Left cardiac atrium (tissue), 4 donors: ENCODE measurements around the gene RAD51B. TPM values are rescaled to one million over a fixed set of nuclear protein-coding genes. Genes with fewer than 3 reads are reported as not detected.
A peak's percentile ranks its signal among the peaks of the same experiment; 100 is the strongest.
"Not testable (repeated sequence)": the region's sequence is repeated elsewhere in the genome, so short reads cannot be mapped to it uniquely, and the experiment has no call there.

Experiments used
- ATAC-seq, 2 donors: fragments of 200-7000 bp; cut with Tn5 transposase; one replicate each; pipeline ENCODE4 v1.9.1; 2020; ENCODE audit warnings: mild to moderate bottlenecking in 2 of 2, moderate library complexity in 2 of 2
- DNase-seq: peaks from one replicate; pipeline ENCODE4 v3.0.0-alpha.2; 2020
- intact Hi-C, 2 donors: fragments of 100-400 bp; cut with DNase I; formaldehyde crosslinking; loops; one replicate each; pipeline versions ENCODE4 v1.14.1 to v1.15.1; 2022 to 2023
- total RNA-seq, 2 donors: library from RNA; stranded (reverse); fragmentation: NEBNext Ultra II Directional; extraction: Animal tissue kit (Norgen Biotek cat#: 25700); gene quantifications; one replicate each; pipeline ENCODE4 v1.2.1, GENCODE V29; 2021
- donor health status: DM: no; HTN: yes; CAD: no.
- donor health status: DM: no; HTN: yes; CAD: no; lungs with severe emphysema.
- donor health status: DM: yes; HTN: yes; CAD: no.
- donor health status: Dilated cardiomyopathy.

The RAD51B gene
- total RNA-seq, 2 donors from 2014 or later, result 4.4 to 6.6 TPM

DNA sequence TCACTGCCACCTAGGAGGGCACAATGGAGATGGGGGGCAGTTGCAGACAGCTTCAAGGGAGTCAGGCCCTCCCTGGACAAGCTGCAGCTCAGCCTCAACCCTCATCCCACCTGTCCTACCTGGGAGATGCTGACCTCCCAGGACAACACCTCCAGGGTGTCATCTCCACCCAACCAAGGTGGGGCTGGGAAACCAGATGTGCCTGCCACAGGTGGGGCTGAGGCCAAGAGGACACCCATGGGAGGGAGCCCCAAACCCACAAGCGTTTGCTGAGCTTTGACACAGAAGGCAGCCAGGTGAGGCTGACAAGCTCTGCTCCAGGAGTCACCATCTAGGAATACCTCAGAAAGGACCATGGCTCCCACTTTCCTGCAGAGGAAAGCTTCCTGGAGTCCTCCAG, 941.8 kb downstream of the RAD51B start:
- intact Hi-C loops, result no loop called here
- ATAC-seq, result no peak
- no peak for DNase-seq

DNA sequence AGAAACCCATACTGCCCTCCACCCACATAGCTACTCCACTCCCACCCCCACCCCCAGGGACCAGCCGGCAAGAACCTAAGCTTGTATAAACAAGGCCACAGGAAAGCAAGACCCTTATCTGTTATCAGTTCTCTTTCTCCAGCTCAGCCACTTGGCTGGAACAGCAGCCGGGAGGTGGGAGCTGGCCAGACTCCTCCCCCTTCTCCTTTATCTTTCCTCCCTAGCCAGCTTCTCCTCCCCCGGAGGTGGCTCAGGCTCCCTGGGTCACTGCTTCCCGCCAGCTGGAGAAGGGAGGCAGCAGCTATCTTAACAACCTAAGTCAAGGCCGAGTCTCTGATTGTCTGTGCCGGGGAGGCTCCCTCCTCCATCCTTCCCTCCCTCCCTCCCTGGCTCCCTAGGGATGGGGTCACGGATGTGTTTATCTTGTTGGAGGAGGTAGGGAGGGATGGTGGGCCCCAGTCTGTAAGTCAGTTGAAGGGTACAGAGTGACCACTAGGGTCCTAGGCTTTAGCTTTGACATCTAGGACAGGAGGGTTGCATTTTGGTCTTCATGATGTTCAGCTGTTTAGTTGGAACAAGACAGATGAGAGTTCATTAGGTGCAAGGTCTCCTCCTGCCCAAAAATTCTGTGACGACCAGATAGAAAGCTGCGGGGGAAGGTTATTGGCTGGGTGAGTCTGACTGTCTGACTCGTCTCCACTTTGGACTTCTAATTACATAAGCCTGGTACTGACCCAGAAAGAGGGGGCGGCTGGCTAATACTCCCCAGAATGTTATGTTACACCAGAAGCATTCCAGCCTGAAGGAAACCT, 943.6 kb downstream of the RAD51B start:
- ATAC-seq, result peak; percentile 86 to 92
- DNase-seq, result peak; percentile 87
- intact Hi-C loops, result no loop called here

DNA sequence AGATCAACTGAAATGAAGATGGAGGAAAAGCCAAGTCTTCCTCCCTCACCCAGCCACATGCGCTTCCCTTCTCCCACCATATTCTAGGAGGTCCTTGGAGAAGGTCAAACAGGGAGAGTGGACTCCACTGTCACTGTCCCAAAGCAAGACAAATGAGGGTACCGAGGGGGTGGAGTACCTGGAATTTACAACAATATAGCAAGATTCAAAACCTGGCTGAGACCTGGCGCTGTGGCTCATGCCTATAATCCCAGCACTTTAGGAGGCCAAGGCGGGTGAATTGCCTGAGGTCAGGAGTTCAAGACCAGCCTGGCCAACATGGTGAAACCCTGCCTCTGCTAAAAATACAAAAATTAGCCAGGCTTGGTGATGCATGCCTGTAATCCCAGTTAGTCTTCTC, 944.3 kb downstream of the RAD51B start:
- ATAC-seq, DNase-seq, intact Hi-C loops: not testable (repeated sequence)

DNA sequence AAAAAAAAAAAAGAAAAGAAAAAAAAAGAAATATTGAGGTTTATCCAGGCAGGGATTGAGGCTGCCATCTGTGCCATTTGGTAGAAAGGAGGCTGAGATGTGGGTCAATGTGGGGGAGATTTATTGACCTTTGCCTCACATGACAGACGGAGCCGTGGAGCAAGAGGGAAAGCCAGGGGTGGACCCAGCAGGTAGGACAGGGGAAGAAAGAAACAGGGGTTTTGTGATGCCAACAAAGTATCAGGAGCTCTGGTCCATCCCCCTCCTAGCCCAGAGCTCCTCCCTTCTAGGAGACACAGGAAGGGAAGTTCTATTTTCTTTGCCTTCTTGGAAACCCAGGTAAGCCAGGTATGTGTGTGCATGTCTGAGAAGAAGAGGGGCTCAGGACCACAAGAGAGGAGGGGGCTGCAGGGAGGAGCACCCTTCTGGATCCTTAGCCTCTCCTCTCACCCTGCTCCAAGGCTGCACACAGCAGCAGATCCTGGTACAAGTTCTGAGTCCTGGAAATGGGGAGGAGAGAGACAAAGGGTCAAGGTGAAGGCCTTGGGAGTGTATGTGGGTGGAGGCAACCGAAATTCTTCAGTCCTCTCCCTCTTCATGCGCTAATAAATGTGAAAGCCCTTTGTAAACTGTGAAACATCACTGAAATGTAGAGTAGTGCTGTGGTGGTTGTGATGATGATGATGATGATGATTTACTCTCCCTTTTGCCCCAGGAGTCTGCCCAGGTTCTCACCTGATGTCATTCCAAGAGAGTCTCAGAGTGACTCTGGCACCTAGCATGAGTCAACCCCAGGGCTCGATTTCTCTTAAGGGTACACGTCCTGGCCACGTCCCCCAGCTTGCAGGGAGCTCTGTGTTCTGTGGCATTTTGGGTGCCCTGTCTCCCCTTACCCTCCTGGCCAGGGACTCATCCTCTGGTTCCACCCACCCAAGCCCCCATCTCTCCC, 947.0 kb downstream of the RAD51B start:
- no peak for DNase-seq
- no peak for ATAC-seq
- intact Hi-C loops, result no loop called here

DNA sequence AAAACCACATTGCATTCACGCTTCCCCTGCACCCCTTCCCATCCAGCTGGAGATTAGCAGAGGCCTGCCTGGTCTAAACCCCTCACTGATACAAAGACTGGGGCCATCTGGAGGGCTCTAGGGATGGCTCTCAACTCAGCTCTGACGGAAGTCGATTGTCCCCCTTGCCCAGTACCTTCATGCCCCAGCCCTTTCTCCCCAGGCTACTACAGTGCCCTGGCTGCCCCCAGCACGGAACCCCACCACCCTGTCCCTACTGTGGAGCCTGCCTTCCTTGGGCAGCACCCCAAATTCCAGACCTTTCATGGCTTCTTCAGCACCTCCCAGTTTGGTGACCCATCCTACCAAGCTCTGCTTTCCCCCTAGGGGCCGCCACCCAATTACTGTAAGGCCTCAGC, 947.7 kb downstream of the RAD51B start:
- ATAC-seq, result no peak
- no peak for DNase-seq
- intact Hi-C loops, result no loop called here

DNA sequence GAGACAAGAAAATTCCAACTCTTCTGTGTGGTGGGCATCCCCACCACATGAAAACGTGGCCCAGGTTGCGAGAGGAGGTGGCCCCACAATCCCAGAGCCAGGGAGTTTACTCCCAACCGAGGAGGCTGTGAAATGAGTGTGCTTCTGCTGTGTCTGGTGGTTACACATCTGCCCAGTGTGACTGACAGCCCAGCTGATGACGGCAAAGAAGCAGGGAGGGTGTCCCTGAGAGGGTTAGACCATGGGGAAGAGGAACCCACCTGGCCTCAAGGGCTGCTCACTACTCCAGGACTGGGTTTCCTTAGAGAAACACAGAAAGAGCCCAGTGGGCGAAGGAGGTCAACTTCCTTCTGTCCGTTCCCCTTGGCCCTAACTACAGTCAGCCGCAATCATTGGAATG, 948.7 kb downstream of the RAD51B start:
- ATAC-seq (no peak), DNase-seq (no peak)
- intact Hi-C loops, result no loop called here

DNA sequence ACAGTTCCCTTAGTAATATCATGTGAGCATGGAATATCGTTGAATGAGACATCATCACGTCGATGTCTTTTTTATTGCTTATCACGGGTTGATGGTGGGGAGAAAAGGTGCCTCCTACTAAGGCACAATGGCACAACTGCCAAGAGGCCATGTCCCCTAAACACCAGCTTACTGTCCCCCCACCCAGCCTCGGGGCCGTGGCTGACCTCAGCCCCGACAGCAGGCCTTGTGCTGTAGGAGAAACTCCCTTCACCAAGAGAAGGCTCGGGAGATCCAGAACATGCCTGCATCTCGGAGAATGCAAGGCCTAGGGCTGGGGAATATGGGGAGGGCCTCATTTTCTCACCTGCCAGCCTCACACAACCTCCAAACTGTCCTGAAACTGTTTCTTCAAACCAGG, 950.5 kb downstream of the RAD51B start:
- no peak for DNase-seq
- intact Hi-C loops, result no loop called here
- ATAC-seq, result no peak

DNA sequence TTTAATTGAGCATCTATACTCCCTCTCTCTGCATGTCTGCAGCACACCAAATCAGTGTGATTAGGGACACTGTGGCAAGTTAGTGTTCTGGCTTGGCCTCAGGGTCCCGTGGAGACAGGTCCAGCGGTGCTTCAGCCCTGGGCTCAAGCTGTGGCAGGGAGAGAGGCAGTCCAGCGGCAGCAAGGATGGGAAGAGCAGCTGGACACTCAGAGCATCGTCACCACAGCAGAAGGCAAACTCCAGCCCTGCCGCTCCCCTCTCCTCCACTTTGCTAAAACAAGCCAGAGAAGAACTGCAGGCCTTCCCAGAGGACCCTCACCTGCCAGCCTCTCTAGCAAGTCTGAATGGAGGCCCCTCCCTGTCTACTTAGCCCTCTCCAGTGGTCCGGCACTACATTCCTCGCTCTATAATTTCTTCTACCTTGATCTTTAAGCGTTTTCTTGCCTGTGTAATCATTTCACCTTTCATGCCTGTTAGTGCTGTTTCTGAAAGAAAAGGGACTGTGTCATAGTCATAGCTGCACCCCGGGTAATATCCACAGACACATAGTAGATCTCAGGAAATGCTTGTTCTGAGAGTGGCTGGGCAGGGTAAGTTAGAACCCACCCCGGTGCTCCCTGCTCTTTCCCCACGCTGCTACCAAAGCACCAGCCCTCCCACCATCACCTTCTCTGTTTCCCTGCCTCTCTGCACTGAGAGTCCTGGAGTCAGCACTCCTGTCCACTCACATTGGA, 951.1 kb downstream of the RAD51B start:
- intact Hi-C loops, result no loop called here
- DNase-seq, result no peak
- ATAC-seq, result no peak

DNA sequence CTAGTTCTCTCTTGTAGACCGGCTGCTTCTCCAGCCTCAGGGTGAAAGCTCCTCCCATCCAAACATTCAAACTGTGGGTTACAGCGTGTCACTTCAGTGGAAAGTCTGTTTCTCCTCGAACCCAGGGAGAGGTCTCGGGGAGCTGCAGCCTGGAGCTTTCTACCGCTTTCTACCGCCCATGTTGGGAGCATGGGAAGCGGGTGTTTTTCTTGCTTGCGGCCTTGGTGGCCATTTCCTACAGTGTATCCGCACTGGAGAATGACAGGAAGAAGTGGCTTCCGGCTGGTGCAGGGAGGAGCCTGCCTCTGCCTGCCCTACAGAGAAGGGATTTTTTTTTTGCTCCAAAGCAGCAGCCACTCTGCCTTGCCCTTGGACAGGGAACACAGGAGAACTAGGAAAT, 952.1 kb downstream of the RAD51B start:
- DNase-seq, result peak; percentile 65

DNA sequence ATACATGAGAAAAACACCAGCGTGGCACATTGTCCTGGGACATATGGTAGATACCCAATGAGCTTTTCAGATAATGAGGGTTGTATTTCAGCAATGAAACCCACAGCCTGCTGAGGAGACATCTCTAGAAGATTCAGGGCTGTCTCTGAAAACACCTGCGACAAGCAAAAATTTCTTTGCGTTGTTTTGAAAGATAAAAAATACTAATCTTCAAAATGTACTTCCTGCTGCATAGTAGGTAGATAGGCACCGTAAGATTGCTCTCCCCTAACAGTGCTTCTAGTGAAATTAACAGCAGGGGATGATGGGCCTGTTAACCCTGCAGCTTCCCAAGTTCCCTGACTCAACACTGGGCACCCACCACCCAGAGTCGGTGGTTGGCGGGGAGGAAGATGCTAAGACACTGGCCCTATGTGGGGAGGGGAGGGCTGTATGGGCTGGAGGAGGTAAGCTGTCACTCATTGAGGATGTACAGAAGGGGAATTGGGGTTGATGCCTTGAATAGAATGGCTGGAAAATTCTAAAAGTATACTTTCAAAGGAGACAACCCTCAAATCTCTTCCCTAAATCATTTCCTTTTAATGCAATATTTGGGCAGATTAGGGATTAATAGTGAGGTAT, 953.3 kb downstream of the RAD51B start:
- DNase-seq, result no peak
- intact Hi-C loops, result no loop called here
- no peak for ATAC-seq

More for the DNA sequence above, 952.1 kb downstream of the RAD51B start:
- intact Hi-C loops, result no loop called here
- peak; percentile 61 to 73 for ATAC-seq

DNA sequence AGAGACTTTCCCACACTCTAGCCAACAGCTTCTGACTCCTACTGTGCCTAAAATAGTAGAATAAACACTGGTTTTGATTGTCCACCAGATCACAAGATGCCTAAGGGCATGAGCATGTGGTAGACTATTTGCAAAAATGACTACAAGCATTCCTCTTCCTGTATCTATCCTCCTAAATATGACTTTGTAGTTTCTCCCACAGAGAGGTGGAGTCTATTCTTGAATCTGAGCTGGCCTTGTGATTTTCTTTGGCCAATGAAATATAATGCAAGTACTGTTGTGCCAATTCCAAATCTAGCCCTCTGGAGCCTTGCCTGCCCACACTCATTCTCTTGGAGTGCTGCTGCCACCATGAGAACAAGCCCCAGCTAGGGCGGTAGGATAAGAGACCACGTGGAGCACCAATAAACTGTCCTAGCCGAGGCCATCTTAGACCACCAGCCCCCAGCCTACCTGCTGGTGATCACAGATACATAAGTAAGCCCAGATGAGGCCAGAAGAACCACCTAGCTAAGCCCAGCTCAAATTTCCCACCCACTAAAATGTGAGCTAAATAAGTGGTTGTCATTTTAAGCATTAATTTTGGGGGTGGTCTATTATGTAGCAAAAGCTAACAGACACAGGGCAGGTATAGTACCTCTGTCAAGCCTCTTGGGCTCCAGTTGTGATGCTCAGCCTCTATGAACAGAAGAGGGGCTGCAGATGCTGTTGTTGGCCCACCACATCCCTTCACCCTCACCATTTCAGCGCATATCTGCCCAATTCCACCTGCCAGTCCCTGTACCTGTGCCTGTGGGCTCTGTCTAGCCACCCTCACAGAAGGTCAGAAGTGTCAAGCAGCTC, 955.4 kb downstream of the RAD51B start:
- intact Hi-C loops, result no loop called here
- ATAC-seq (peak in 1 of 2 donors; percentile 45), DNase-seq (no peak)

DNA sequence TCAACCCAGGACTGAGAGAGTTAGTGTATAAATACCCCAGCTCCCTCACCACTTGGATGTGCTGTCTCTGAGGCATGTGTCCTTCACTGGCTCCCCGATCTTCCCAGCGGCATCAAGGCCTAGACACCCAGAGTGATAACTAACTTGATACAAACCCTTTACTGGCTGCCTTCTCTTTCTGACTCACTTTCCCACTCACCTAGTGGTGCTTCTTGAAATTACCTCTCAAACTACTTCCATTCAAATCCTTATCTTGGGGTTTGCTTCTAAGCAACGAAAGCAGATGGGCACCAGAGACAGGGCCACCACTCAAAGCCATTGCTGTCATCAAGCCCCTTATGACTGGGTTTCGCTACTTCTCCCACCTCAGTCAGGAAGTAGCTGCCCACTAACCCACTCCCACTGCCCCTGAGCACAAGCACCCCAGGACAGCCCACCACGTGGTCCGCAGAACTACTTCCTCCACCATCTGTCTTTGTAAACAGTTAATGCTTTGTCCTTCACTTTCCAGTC, 956.1 kb downstream of the RAD51B start:
- intact Hi-C loops, result no loop called here
- no peak for ATAC-seq
- no peak for DNase-seq

DNA sequence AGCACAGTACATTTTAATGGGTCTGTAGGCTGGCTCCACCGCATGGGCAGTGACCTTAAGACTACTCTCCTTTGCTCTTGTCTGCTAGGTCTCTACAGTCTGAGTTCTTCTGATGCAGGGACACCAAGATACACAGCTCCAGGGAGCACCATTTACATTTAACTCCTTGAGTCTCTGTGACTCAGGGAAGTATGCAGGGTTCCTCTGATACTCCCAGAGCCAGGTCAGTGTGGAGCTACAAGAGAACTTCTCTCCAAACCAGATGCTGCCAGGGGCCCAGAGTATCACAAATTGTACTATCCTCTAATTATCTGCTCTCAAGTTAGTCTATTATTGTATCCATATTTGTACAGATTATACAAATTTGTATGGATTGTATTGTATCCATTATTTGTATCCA, 958.1 kb downstream of the RAD51B start:
- intact Hi-C loops, result no loop called here
- ATAC-seq (no peak), DNase-seq (no peak)

Other genes starting within 250 kb of the RAD51B start
- gene PIGH, start 219.5 kb upstream of the RAD51B start, total RNA-seq, result 10 to 100 TPM; 13.0 to 14.2 TPM
- gene ARG2, start 199.9 kb upstream of the RAD51B start, total RNA-seq, result 1 to 10 TPM in 1 of 2 donors, under 1 TPM in 1; 0.38 to 1.2 TPM
- gene VTI1B, start 145.1 kb upstream of the RAD51B start, total RNA-seq, result 100 to 1,000 TPM; 122 to 139 TPM
- 10 to 100 TPM; 18.3 to 20.8 TPM for gene RDH11, start 124.0 kb upstream of the RAD51B start, total RNA-seq
- gene RDH12, start 117.9 kb upstream of the RAD51B start, total RNA-seq, result not detected
- 10 to 100 TPM; 10.5 to 15.6 TPM for gene ZFYVE26, start 3.2 kb upstream of the RAD51B start, total RNA-seq